ENCODE results near the gene DEFB112. TPM values are rescaled to one million over a fixed set of nuclear protein-coding genes. Genes with fewer than 3 reads are reported as not detected.

DEFB112 gene
- total RNA-seq, 4 donors from 2014 or later: not detected

- ATAC-seq: no peak
- Histone ChIP-seq H3K27me3 (no peaks in the 10 kb centered on the region), H3K27ac (no peak overlapping the region), H3K36me3 (no peaks in the 10 kb centered on the region), H3K9me3 (no peaks in the 10 kb centered on the region), H3K4me1 (peaks cover 0 to 28% (median 0%) of the 10 kb centered on the region in 3 donors), H3K4me3 (no peak overlapping the region)
- TF ChIP-seq POLR2A (IDR thresholded peaks at IDR 0.05) (no peak), CTCF (IDR thresholded peaks at IDR 0.05) (no peak), EP300 (IDR thresholded peaks at IDR 0.05) (no peak), POLR2AphosphoS5 (IDR thresholded peaks at IDR 0.05) (no peak)
- 56% methylated on average over 5 to 7 of the region's 7 CpGs for WGBS, 2 donors (ENCODE audit: low coverage in 1 of 2)
Observed at GRCh38 chr6:50093116-50093937, 43.6 kb upstream of the DEFB112 start.

GRCh38 chr6:50091641-50092040 lies 41.9 kb upstream of the DEFB112 start:
- H3K4me1 ChIP-seq: peaks cover 0 to 23% (median 0%) of the 10 kb centered on the region in 3 donors
- no peak overlapping the region for H3K27ac ChIP-seq
- 31 to 42% methylated on average over 1 of the region's 1 CpG for WGBS, 2 donors (ENCODE audit: low coverage in 1 of 2)
- no peak overlapping the region for H3K4me3 ChIP-seq
- H3K27me3 ChIP-seq: no peaks in the 10 kb centered on the region
- no peak for ATAC-seq
- H3K36me3 ChIP-seq: no peaks in the 10 kb centered on the region
- H3K9me3 ChIP-seq: no peaks in the 10 kb centered on the region
- TF ChIP-seq POLR2A (IDR thresholded peaks at IDR 0.05) (no peak), POLR2AphosphoS5 (IDR thresholded peaks at IDR 0.05) (no peak), CTCF (IDR thresholded peaks at IDR 0.05) (no peak), EP300 (IDR thresholded peaks at IDR 0.05) (no peak)

GRCh38 chr6:50089911-50090310 lies 40.2 kb upstream of the DEFB112 start:
- TF ChIP-seq EP300 (IDR thresholded peaks at IDR 0.05) (no peak), CTCF (IDR thresholded peaks at IDR 0.05) (no peak), POLR2AphosphoS5 (IDR thresholded peaks at IDR 0.05) (no peak), POLR2A (IDR thresholded peaks at IDR 0.05) (no peak)
- Histone ChIP-seq H3K9me3 (no peaks in the 10 kb centered on the region), H3K27ac (no peak overlapping the region), H3K4me3 (no peak overlapping the region), H3K27me3 (no peaks in the 10 kb centered on the region), H3K4me1 (peaks cover 0 to 9% (median 0%) of the 10 kb centered on the region in 3 donors), H3K36me3 (no peaks in the 10 kb centered on the region)
- WGBS, 2 donors (ENCODE audit: low coverage in 1 of 2): 61 to 94% methylated on average over 2 of the region's 2 CpGs
- no peak for ATAC-seq

GRCh38 chr6:50087231-50087954 lies 37.7 kb upstream of the DEFB112 start:
- no peak for ATAC-seq
- WGBS, 2 donors (ENCODE audit: low coverage in 1 of 2): 50 to 55% methylated on average over 2 of the region's 2 CpGs
- no peaks in the 10 kb centered on the region for H3K36me3 ChIP-seq
- TF ChIP-seq POLR2AphosphoS5 (IDR thresholded peaks at IDR 0.05): no peak
- TF ChIP-seq POLR2A (IDR thresholded peaks at IDR 0.05): no peak
- no peak for TF ChIP-seq CTCF (IDR thresholded peaks at IDR 0.05)
- TF ChIP-seq EP300 (IDR thresholded peaks at IDR 0.05): no peak
- no peaks in the 10 kb centered on the region for H3K9me3 ChIP-seq
- H3K4me3 ChIP-seq: no peak overlapping the region
- H3K27me3 ChIP-seq: no peaks in the 10 kb centered on the region
- H3K4me1 ChIP-seq: no peaks in the 10 kb centered on the region
- no peak overlapping the region for H3K27ac ChIP-seq
